ENCODE data around the gene SYNJ2.

- TF ChIP-seq CTCF (conservative IDR thresholded peaks at IDR 0.05; ENCODE audit: low read depth in 2 of 2) (no peak), EZH2 (IDR thresholded peaks at IDR 0.05; ENCODE audit: low read depth, unreplicated experiment) (no peak), CREB1 (CRISPR knock-in tag; IDR thresholded peaks at IDR 0.05; ENCODE audit: low read depth) (no peak), POLR2AphosphoS5 (IDR thresholded peaks at IDR 0.05; ENCODE audit: low read depth) (no peak), EZH2phosphoT487 (IDR thresholded peaks at IDR 0.05; ENCODE audit: unreplicated experiment) (no peak)
- TF ChIP-seq, protein P1, sequence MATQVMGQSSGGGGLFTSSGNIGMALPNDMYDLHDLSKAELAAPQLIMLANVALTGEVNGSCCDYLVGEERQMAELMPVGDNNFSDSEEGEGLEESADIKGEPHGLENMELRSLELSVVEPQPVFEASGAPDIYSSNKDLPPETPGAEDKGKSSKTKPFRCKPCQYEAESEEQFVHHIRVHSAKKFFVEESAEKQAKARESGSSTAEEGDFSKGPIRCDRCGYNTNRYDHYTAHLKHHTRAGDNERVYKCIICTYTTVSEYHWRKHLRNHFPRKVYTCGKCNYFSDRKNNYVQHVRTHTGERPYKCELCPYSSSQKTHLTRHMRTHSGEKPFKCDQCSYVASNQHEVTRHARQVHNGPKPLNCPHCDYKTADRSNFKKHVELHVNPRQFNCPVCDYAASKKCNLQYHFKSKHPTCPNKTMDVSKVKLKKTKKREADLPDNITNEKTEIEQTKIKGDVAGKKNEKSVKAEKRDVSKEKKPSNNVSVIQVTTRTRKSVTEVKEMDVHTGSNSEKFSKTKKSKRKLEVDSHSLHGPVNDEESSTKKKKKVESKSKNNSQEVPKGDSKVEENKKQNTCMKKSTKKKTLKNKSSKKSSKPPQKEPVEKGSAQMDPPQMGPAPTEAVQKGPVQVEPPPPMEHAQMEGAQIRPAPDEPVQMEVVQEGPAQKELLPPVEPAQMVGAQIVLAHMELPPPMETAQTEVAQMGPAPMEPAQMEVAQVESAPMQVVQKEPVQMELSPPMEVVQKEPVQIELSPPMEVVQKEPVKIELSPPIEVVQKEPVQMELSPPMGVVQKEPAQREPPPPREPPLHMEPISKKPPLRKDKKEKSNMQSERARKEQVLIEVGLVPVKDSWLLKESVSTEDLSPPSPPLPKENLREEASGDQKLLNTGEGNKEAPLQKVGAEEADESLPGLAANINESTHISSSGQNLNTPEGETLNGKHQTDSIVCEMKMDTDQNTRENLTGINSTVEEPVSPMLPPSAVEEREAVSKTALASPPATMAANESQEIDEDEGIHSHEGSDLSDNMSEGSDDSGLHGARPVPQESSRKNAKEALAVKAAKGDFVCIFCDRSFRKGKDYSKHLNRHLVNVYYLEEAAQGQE (IDR thresholded peaks at IDR 0.05; ENCODE audit: unreplicated experiment): no peak
- TF ChIP-seq, protein P2, sequence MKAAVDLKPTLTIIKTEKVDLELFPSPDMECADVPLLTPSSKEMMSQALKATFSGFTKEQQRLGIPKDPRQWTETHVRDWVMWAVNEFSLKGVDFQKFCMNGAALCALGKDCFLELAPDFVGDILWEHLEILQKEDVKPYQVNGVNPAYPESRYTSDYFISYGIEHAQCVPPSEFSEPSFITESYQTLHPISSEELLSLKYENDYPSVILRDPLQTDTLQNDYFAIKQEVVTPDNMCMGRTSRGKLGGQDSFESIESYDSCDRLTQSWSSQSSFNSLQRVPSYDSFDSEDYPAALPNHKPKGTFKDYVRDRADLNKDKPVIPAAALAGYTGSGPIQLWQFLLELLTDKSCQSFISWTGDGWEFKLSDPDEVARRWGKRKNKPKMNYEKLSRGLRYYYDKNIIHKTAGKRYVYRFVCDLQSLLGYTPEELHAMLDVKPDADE (IDR thresholded peaks at IDR 0.05): no peak
Measured at GRCh38 chr6:157978021-157978783, 3.5 kb upstream of the SYNJ2 start.

All from GM23338 (cell line).